IMR-90 (cell line): ENCODE data around the gene GZMA. TPM values are rescaled to one million over a fixed set of nuclear protein-coding genes. Genes with fewer than 3 reads are reported as not detected.

ENCODE experiments used
- ATAC-seq: fragments of 200-7000 bp; cut with Tn5 transposase; 2 replicates; pipeline ENCODE4 v1.9.1; 2020; ENCODE audit warnings: low read depth, mild to moderate bottlenecking, moderate library complexity
- BruUV-seq: library from RNA; stranded (reverse); fragments of 400-500 nt; replicated peaks from 2 replicates; lab custom pipeline; 2021; lab: Mats Ljungman, UMichigan
- CTCF ChIA-PET: fragments of 300-600 bp; formaldehyde crosslinking; extraction: SDS; loops from one replicate; lab custom pipeline; 2021; ENCODE audit warnings: antibody characterized with exemption; lab: Yijun Ruan, JAX
- POLR2A ChIA-PET: fragments of 300-600 bp; sonication (Branson Sonifier 250); formaldehyde crosslinking; loops from one replicate; lab custom pipeline; 2022; ENCODE audit warnings: antibody characterized with exemption; ENCODE audit not compliant: unreplicated experiment; lab: Charles Lee
- DNase-seq: peaks from one replicate; pipeline ENCODE4 v3.0.0; 2013
- H2AFZ ChIP-seq: replicated peaks from 2 replicates; pipeline ENCODE3; 2013; ENCODE audit warnings: low read length, mild to moderate bottlenecking; ENCODE audit not compliant: poor library complexity
- H2AK5ac ChIP-seq: 2 replicates; pipeline ENCODE4 v1.6.1; 2013; ENCODE audit warnings: low read depth, low read length, inconsistent platforms
- H2AK9ac ChIP-seq: replicated peaks from 2 replicates; pipeline ENCODE3; 2013; ENCODE audit warnings: mild to moderate bottlenecking, low read depth, low read length, moderate library complexity; ENCODE audit not compliant: poor library complexity
- H2BK120ac ChIP-seq: 2 replicates; pipeline ENCODE4 v1.6.1; 2013; ENCODE audit warnings: low read depth, low read length, inconsistent platforms
- H2BK15ac ChIP-seq: 3 replicates; pipeline ENCODE4 v1.6.1; 2013; ENCODE audit warnings: low read depth, low read length, inconsistent platforms
- H2BK20ac ChIP-seq: 2 replicates; pipeline ENCODE4 v1.6.1; 2013; ENCODE audit warnings: low read depth, mild to moderate bottlenecking, inconsistent platforms, low read length, moderate library complexity
- H2BK5ac ChIP-seq: 2 replicates; pipeline ENCODE4 v1.6.1; 2013; ENCODE audit warnings: mild to moderate bottlenecking, low read depth, low read length, inconsistent platforms; ENCODE audit not compliant: poor library complexity, severe bottlenecking
- H3K14ac ChIP-seq: replicated peaks from 2 replicates; pipeline ENCODE4 v1.6.1; 2013; ENCODE audit warnings: low read depth, low read length, inconsistent platforms
- H3K18ac ChIP-seq: 2 replicates; pipeline ENCODE4 v1.6.1; 2013; ENCODE audit warnings: low read depth, low read length, control low read depth
- H3K23ac ChIP-seq: 2 replicates; pipeline ENCODE4 v1.6.1; 2013; ENCODE audit warnings: low read depth, low read length, inconsistent platforms
- H3K27ac ChIP-seq: 2 replicates; pipeline ENCODE4 v1.5.1; 2013; ENCODE audit warnings: mild to moderate bottlenecking, control low read depth, low read length; ENCODE audit not compliant: insufficient read depth
- H3K27me3 ChIP-seq: 2 replicates; pipeline ENCODE4 v1.6.1; 2013; ENCODE audit warnings: low read length; ENCODE audit not compliant: control insufficient read depth, insufficient read depth
- H3K36me3 ChIP-seq: 2 replicates; pipeline ENCODE4 v1.6.1; 2013; ENCODE audit warnings: low read length, mixed read lengths; ENCODE audit not compliant: control insufficient read depth, insufficient read depth
- H3K4ac ChIP-seq: 2 replicates; pipeline ENCODE4 v1.6.1; 2013; ENCODE audit warnings: low read depth, low read length, inconsistent platforms
- H3K4me1 ChIP-seq: 2 replicates; pipeline ENCODE4 v1.6.1; 2013; ENCODE audit warnings: low read length, mixed read lengths; ENCODE audit not compliant: control insufficient read depth, insufficient read depth
- H3K4me2 ChIP-seq: 2 replicates; pipeline ENCODE4 v1.6.1; 2013; ENCODE audit warnings: low read depth, mild to moderate bottlenecking, control low read depth, low read length, moderate library complexity
- H3K4me3 ChIP-seq: 2 replicates; pipeline ENCODE4 v1.5.1; 2013; ENCODE audit warnings: low read depth, mild to moderate bottlenecking, control low read depth, low read length, moderate library complexity; ENCODE audit not compliant: insufficient read depth
- H3K56ac ChIP-seq: 2 replicates; pipeline ENCODE4 v1.6.1; 2013; ENCODE audit warnings: low read length, inconsistent platforms; ENCODE audit not compliant: insufficient read depth; ENCODE audit errors: extremely low read depth
- H3K79me1 ChIP-seq, 2 experiments: 2 replicates each; pipeline ENCODE4 v1.6.1; 2013; ENCODE audit warnings: low read length in 2 of 2, inconsistent platforms in 1 of 2, low read depth in 1 of 2
- H3K9ac ChIP-seq: 2 replicates; pipeline ENCODE4 v1.6.1; 2013; ENCODE audit warnings: low read depth, low read length, control low read depth
- H3K9me1 ChIP-seq: 2 replicates; pipeline ENCODE4 v1.6.1; 2013; ENCODE audit warnings: low read length, inconsistent platforms; ENCODE audit not compliant: insufficient read depth
- H3K9me3 ChIP-seq: 2 replicates; pipeline ENCODE4 v1.6.1; 2013; ENCODE audit warnings: low read length; ENCODE audit not compliant: control insufficient read depth, insufficient read depth
- H4K20me1 ChIP-seq: 2 replicates; pipeline ENCODE4 v1.6.1; 2013; ENCODE audit warnings: low read length, inconsistent platforms; ENCODE audit not compliant: insufficient read depth
- H4K5ac ChIP-seq: 2 replicates; pipeline ENCODE4 v1.6.1; 2013; ENCODE audit warnings: mild to moderate bottlenecking, low read depth, low read length, control low read depth
- H4K8ac ChIP-seq, 2 experiments: 2 replicates each; pipeline ENCODE4 v1.6.1; 2013; ENCODE audit warnings: low read depth in 2 of 2, low read length in 2 of 2, control low read depth in 1 of 2, inconsistent platforms in 1 of 2
- H4K91ac ChIP-seq: 2 replicates; pipeline ENCODE4 v1.6.1; 2013; ENCODE audit warnings: low read depth, low read length, inconsistent platforms; ENCODE audit not compliant: insufficient read depth
- BHLHE40 ChIP-seq: fragments of 150-350 bp; IDR thresholded peaks from 2 replicates; pipeline ENCODE4 v1.6.1; 2016; ENCODE audit warnings: mild to moderate bottlenecking, low read depth, low read length
- CEBPB ChIP-seq: IDR thresholded peaks from 2 replicates; pipeline ENCODE4 v1.6.1; 2012; ENCODE audit warnings: low read depth, low read length, improper control_type of control experiment
- CHD1 ChIP-seq: IDR thresholded peaks from 2 replicates; pipeline ENCODE4 v1.6.1; 2012; ENCODE audit warnings: low read depth, low read length, improper control_type of control experiment
- FOS ChIP-seq: fragments of 150-350 bp; IDR thresholded peaks from 2 replicates; pipeline ENCODE4 v1.6.1; 2016; ENCODE audit warnings: low read depth, low read length
- MAFK ChIP-seq: IDR thresholded peaks from 2 replicates; pipeline ENCODE4 v1.6.1; 2012; ENCODE audit warnings: low read depth, low read length, improper control_type of control experiment
- MAZ ChIP-seq: IDR thresholded peaks from 2 replicates; pipeline ENCODE4 v1.6.1; 2012; ENCODE audit warnings: low read depth, mild to moderate bottlenecking, low read length, improper control_type of control experiment, moderate library complexity, borderline replicate concordance
- MXI1 ChIP-seq: IDR thresholded peaks from 2 replicates; pipeline ENCODE4 v1.6.1; 2012; ENCODE audit warnings: low read depth, mild to moderate bottlenecking, low read length, moderate library complexity, borderline replicate concordance
- NFE2L2 ChIP-seq: fragments of 150-350 bp; IDR thresholded peaks from 2 replicates; pipeline ENCODE4 v1.6.1; 2016; ENCODE audit warnings: low read depth, mild to moderate bottlenecking, low read length
- POLR2A ChIP-seq: IDR thresholded peaks from 2 replicates; pipeline ENCODE4 v1.6.1; 2012; ENCODE audit warnings: mild to moderate bottlenecking, low read depth, low read length
- RAD21 ChIP-seq: IDR thresholded peaks from 2 replicates; pipeline ENCODE4 v1.6.1; 2012; ENCODE audit warnings: low read length, improper control_type of control experiment
- RCOR1 ChIP-seq: IDR thresholded peaks from 2 replicates; pipeline ENCODE4 v1.6.1; 2012; ENCODE audit warnings: mild to moderate bottlenecking, low read length, improper control_type of control experiment; ENCODE audit not compliant: insufficient replicate concordance
- RFX5 ChIP-seq: IDR thresholded peaks from 2 replicates; pipeline ENCODE4 v1.8.0; 2012; ENCODE audit warnings: low read depth, mild to moderate bottlenecking, low read length, moderate library complexity
- WGBS, 2 experiments: methylation state at CpG; one replicate each; pipeline versions ENCODE4 v1.1.5 to v1.1.7; 2013; ENCODE audit warnings: missing lambda C conversion rate in 2 of 2; ENCODE audit not compliant: insufficient read length in 1 of 2; ENCODE audit errors: extremely low coverage in 2 of 2; 5-methylcytosine and 5-hydroxymethylcytosine counted together
- dilution Hi-C: fragments of 300-500 bp; cut with HindIII; formaldehyde crosslinking; loops from one replicate; pipeline ENCODE4 v1.14.3; 2018; ENCODE audit warnings: low sequenced_read_pairs; ENCODE audit not compliant: unreplicated experiment
- in situ Hi-C: fragments of 300-500 bp; cut with MboI; formaldehyde crosslinking; loops from 3 replicates; pipeline ENCODE4 v1.14.3; 2019; ENCODE audit warnings: low sequenced_read_pairs, inconsistent platforms, mixed read lengths
- intact Hi-C: fragments of 100-400 bp; cut with micrococcal nuclease; formaldehyde crosslinking; loops from 2 replicates; pipeline ENCODE4 v1.10.0; 2022
- polyA plus RNA-seq, 3 experiments: library from polyadenylated mRNA; depleted of rRNA; stranded (reverse); fragments of >200 nt; gene quantifications; 2 replicates each; pipeline ENCODE4 v1.2.3, GENCODE V29; 2012; ENCODE audit warnings: low replicate concordance in 1 of 3
- total RNA-seq: library from RNA; depleted of rRNA; stranded (reverse); fragments of >200 nt; gene quantifications from 2 replicates; pipeline ENCODE4 v1.2.3, GENCODE V29; 2012
- TF ChIP-seq, protein P1 (sequence below): conservative IDR thresholded peaks from 2 replicates; pipeline ENCODE4 v1.5.1; 2012; ENCODE audit warnings: mild to moderate bottlenecking, low read depth, low read length, improper control_type of control experiment
- TF ChIP-seq, protein P2 (sequence below): fragments of 150-350 bp; IDR thresholded peaks from 2 replicates; pipeline ENCODE4 v1.6.1; 2016; ENCODE audit warnings: low read depth, mild to moderate bottlenecking, low read length, moderate library complexity, borderline replicate concordance
- TF ChIP-seq, protein P3 (sequence below): fragments of 150-350 bp; IDR thresholded peaks from 2 replicates; pipeline ENCODE4 v1.6.1; 2017; ENCODE audit warnings: mild to moderate bottlenecking, antibody characterized with exemption, low read length, low read depth

GZMA gene
- total and polyA plus RNA-seq, 2 of the 4 experiments (the other 2 are of a cell fraction), result not detected

DNA sequence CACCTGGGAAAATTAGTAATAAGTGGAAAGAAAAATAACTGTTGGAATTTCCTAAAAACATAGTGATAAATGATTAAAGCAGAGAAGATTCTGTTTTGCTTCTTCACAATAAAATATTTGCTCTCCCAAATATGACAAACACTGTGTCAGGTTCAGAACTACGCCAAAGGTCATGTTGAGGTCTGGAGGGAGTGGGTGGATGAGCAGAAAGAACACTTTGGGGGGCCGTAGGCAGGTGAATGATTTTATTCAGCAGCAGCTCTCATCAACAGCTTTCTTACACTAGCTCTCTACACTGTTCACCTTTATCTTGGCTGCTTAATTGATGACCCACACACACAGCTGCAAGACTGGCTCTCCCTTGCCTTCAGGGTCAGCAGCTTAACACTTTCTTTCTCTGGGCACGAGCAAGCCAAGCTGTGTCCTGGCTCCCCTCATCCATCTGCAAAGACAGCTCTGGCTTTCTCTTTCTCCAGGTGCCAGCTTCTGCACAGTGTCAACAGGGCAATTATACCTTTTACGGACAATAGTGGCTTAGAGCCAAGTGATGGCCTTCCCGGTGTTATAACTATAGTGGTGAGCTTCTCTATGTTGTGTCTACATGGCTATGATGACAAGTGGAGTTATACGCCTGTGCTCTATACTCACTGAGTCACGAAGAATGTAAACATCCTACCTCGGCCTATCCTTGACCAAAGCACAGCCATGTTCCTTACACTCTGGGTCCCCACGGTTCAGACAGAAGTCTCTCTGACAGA, 38.6 kb downstream of the GZMA start:
- Histone ChIP-seq H3K27ac (no peak overlapping the region), H3K4ac (no peak overlapping the region), H3K56ac (no peak overlapping the region), H2AK5ac (no peak overlapping the region), H2BK15ac (no peak overlapping the region), H4K8ac (no peak overlapping the region), H3K79me1 (no peaks in the 10 kb centered on the region), H3K4me3 (no peak overlapping the region), H3K27me3 (peaks cover 22% of the 10 kb centered on the region), H2BK20ac (no peak overlapping the region), H3K36me3 (no peaks in the 10 kb centered on the region), H4K91ac (no peak overlapping the region), H3K4me1 (0 out of 2 replicates have a peak, but pooled peaks cover 3% of the 10 kb centered on the region), H3K14ac (no peak overlapping the region), H2AFZ (peak overlapping the region; percentile 48), H3K23ac (no peak overlapping the region), H2AK9ac (no peak overlapping the region), H3K9me3 (no peaks in the 10 kb centered on the region), H3K9ac (no peak overlapping the region), H2BK5ac (no peak overlapping the region), H2BK120ac (no peak overlapping the region), H4K20me1 (no peaks in the 10 kb centered on the region), H3K4me2 (no peak overlapping the region), H3K18ac (no peak overlapping the region), H3K9me1 (no peaks in the 10 kb centered on the region), H4K5ac (no peak overlapping the region)
- no TSS peak for BruUV-seq
- ChIA-PET CTCF (interaction anchor here (0.7 to 1.0 kb wide), 2 partner anchors 11 to 196 kb away, joined by 3 read pairs; no protein-coding TSS in a partner anchor), POLR2A (no interaction called here)
- dilution Hi-C loops (loop anchor here (25.0 kb wide), 1 partner anchor 204 kb away; no protein-coding TSS in a partner anchor), in situ Hi-C loops (loop anchor here (5.0 to 25.0 kb wide), 2 partner anchors 199 to 654 kb away; no protein-coding TSS in a partner anchor), intact Hi-C loops (no loop called here)
- no CpG with 5 or more reads among the region's 9 CpGs for WGBS, 2 experiments
- ATAC-seq, result no peak
- DNase-seq, result no peak
- TF ChIP-seq MAFK, result no peak
- TF ChIP-seq NFE2L2, result no peak
- no peak for TF ChIP-seq RAD21
- no peak for TF ChIP-seq RFX5
- TF ChIP-seq, protein P1, sequence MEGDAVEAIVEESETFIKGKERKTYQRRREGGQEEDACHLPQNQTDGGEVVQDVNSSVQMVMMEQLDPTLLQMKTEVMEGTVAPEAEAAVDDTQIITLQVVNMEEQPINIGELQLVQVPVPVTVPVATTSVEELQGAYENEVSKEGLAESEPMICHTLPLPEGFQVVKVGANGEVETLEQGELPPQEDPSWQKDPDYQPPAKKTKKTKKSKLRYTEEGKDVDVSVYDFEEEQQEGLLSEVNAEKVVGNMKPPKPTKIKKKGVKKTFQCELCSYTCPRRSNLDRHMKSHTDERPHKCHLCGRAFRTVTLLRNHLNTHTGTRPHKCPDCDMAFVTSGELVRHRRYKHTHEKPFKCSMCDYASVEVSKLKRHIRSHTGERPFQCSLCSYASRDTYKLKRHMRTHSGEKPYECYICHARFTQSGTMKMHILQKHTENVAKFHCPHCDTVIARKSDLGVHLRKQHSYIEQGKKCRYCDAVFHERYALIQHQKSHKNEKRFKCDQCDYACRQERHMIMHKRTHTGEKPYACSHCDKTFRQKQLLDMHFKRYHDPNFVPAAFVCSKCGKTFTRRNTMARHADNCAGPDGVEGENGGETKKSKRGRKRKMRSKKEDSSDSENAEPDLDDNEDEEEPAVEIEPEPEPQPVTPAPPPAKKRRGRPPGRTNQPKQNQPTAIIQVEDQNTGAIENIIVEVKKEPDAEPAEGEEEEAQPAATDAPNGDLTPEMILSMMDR, result no peak
- TF ChIP-seq, protein P2, sequence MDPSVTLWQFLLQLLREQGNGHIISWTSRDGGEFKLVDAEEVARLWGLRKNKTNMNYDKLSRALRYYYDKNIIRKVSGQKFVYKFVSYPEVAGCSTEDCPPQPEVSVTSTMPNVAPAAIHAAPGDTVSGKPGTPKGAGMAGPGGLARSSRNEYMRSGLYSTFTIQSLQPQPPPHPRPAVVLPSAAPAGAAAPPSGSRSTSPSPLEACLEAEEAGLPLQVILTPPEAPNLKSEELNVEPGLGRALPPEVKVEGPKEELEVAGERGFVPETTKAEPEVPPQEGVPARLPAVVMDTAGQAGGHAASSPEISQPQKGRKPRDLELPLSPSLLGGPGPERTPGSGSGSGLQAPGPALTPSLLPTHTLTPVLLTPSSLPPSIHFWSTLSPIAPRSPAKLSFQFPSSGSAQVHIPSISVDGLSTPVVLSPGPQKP, result no peak
- TF ChIP-seq BHLHE40, result no peak
- no peak for TF ChIP-seq FOS
- no peak for TF ChIP-seq MXI1
- TF ChIP-seq CEBPB, result no peak
- TF ChIP-seq POLR2A, result no peak
- no peak for TF ChIP-seq MAZ
- TF ChIP-seq, protein P3, sequence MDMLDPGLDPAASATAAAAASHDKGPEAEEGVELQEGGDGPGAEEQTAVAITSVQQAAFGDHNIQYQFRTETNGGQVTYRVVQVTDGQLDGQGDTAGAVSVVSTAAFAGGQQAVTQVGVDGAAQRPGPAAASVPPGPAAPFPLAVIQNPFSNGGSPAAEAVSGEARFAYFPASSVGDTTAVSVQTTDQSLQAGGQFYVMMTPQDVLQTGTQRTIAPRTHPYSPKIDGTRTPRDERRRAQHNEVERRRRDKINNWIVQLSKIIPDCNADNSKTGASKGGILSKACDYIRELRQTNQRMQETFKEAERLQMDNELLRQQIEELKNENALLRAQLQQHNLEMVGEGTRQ, result no peak
- no peak for TF ChIP-seq RCOR1
- TF ChIP-seq CHD1, result no peak
